Trophoblast cell (in vitro differentiated cells and primary cell): ENCODE results near the gene MORN1.

ENCODE experiments used
- DNase-seq, 2 donors: peaks; one replicate each; pipeline ENCODE4 v3.0.0-alpha.2; 2016
- H2AFZ ChIP-seq: 2 replicates; pipeline ENCODE4 v1.6.1; 2013; ENCODE audit warnings: low read length, moderate library complexity, mild to moderate bottlenecking; ENCODE audit not compliant: insufficient read depth, poor library complexity
- H2AK5ac ChIP-seq: 2 replicates; pipeline ENCODE4 v1.6.1; 2013; ENCODE audit warnings: mild to moderate bottlenecking, low read length
- H2BK120ac ChIP-seq: 2 replicates; pipeline ENCODE4 v1.6.1; 2013; ENCODE audit warnings: low read length, mild to moderate bottlenecking, moderate library complexity; ENCODE audit not compliant: insufficient read depth, poor library complexity
- H2BK12ac ChIP-seq: 2 replicates; pipeline ENCODE4 v1.6.1; 2013; ENCODE audit warnings: mild to moderate bottlenecking, low read length, moderate library complexity
- H2BK5ac ChIP-seq: 2 replicates; pipeline ENCODE4 v1.6.1; 2013; ENCODE audit warnings: low read length, low read depth, moderate library complexity, mild to moderate bottlenecking; ENCODE audit not compliant: poor library complexity
- H3K14ac ChIP-seq: 2 replicates; pipeline ENCODE4 v1.6.1; 2013; ENCODE audit warnings: mild to moderate bottlenecking, low read length
- H3K18ac ChIP-seq: 2 replicates; pipeline ENCODE4 v1.6.1; 2013; ENCODE audit warnings: mild to moderate bottlenecking, low read length
- H3K23ac ChIP-seq: 2 replicates; pipeline ENCODE4 v1.6.1; 2013; ENCODE audit warnings: low read length
- H3K27ac ChIP-seq: 2 replicates; pipeline ENCODE4 v1.5.1; 2013; ENCODE audit warnings: low read depth, mild to moderate bottlenecking, inconsistent platforms, low read length, moderate library complexity
- H3K27me3 ChIP-seq: 2 replicates; pipeline ENCODE4 v1.6.1; 2013; ENCODE audit warnings: inconsistent platforms, mild to moderate bottlenecking, low read length, moderate library complexity; ENCODE audit not compliant: insufficient read depth
- H3K36me3 ChIP-seq, 2 experiments: 1 replicate in 1 of 2; 2 replicates in 1 of 2; pipeline ENCODE4 v1.6.1; 2013; ENCODE audit warnings: low read length in 2 of 2, mild to moderate bottlenecking in 2 of 2, moderate library complexity in 1 of 2; ENCODE audit not compliant: insufficient read depth in 2 of 2, control insufficient read depth in 1 of 2
- H3K4ac ChIP-seq: 2 replicates; pipeline ENCODE4 v1.6.1; 2013; ENCODE audit warnings: low read depth, mild to moderate bottlenecking, low read length, moderate library complexity
- H3K4me1 ChIP-seq, 2 experiments: 1 replicate in 1 of 2; 2 replicates in 1 of 2; pipeline ENCODE4 v1.6.1; 2013; ENCODE audit warnings: low read length in 2 of 2, mild to moderate bottlenecking in 2 of 2, moderate library complexity in 1 of 2; ENCODE audit not compliant: insufficient read depth in 2 of 2, control insufficient read depth in 1 of 2
- H3K4me2 ChIP-seq: 2 replicates; pipeline ENCODE4 v1.6.1; 2013; ENCODE audit warnings: inconsistent platforms, mild to moderate bottlenecking, low read length, moderate library complexity
- H3K4me3 ChIP-seq: 2 replicates; pipeline ENCODE4 v1.5.1; 2013; ENCODE audit warnings: mild to moderate bottlenecking, low read depth, low read length, inconsistent platforms
- H3K79me1 ChIP-seq: one replicate; pipeline ENCODE4 v1.6.1; 2013; ENCODE audit warnings: low read length
- H3K79me2 ChIP-seq: 2 replicates; pipeline ENCODE4 v1.6.1; 2013; ENCODE audit warnings: low read length, mild to moderate bottlenecking; ENCODE audit not compliant: control insufficient read depth, insufficient read depth, poor library complexity
- H3K9ac ChIP-seq: 2 replicates; pipeline ENCODE4 v1.6.1; 2013; ENCODE audit warnings: mild to moderate bottlenecking, low read length
- H3K9me3 ChIP-seq: 2 replicates; pipeline ENCODE4 v1.6.1; 2013; ENCODE audit warnings: low read depth, mild to moderate bottlenecking, control low read depth, inconsistent platforms, low read length; ENCODE audit not compliant: insufficient read depth
- H4K12ac ChIP-seq: 2 replicates; pipeline ENCODE4 v1.6.1; 2013; ENCODE audit warnings: low read depth, mild to moderate bottlenecking, low read length, moderate library complexity
- H4K8ac ChIP-seq: 2 replicates; pipeline ENCODE4 v1.6.1; 2013; ENCODE audit warnings: low read depth, mild to moderate bottlenecking, low read length, moderate library complexity
- H4K91ac ChIP-seq: one replicate; pipeline ENCODE4 v1.6.1; 2013; ENCODE audit warnings: low read depth, mild to moderate bottlenecking, low read length, moderate library complexity
- WGBS: extraction: QIAGEN DNeasy Blood & Tissue Kit; methylation state at CpG from one replicate; pipeline ENCODE4 v1.1.7; 2013; ENCODE audit warnings: missing lambda C conversion rate; ENCODE audit not compliant: insufficient read length, insufficient coverage; ENCODE audit errors: extremely low coverage; 5-methylcytosine and 5-hydroxymethylcytosine counted together

MORN1 gene

DNA sequence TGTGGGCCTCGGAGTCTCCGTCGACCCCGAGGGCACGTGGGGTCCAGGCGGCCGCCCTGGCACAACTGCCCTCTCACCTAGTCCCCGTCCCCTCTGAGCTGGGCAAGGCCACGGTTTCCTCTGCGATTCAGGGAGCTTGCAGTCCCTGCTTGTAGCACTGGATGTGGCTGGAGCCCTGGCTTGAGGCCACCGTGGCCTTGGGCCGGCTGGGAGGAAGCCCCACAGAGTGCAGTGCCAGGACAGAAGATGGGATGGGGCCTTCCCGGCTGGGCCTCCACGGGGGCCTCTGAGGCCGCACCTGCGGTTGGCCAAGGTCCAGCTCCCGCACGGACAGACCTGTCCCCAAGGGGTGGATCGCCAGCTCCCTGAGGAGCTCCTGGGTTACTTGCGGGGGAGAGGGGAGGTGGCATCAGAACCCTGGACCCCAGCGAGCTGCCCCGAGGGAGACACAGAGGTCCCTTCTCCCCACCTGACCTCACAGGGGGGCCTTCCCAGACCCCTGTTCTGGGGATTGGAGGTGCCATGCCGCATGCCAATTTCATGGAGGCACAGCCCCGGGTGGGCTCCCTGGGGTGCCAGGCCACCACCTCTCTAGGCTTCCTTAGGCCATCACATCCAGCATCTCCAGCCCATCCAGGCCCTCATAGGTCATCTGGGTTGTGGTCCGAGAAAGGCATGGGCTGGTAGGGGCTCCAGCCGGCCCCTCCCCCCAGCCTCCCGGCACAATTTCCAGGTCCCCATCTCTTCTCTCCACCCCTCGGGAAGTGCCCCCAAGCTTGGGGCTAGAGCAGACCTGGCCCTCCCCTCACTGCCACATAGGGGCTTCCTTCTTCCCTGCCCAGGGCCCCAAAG is 80.8 kb downstream of the MORN1 start:
- no peak for DNase-seq
- H3K27ac ChIP-seq: no peak overlapping the region
- H3K4me1 ChIP-seq: peaks cover 22 to 28% of the 10 kb centered on the region in 2 experiments
- H3K23ac ChIP-seq: no peak overlapping the region
- no peak overlapping the region for H3K4me3 ChIP-seq
- no peaks in the 10 kb centered on the region for H3K9me3 ChIP-seq
- peaks cover 39 to 41% of the 10 kb centered on the region in 2 experiments for H3K36me3 ChIP-seq
- H2AFZ ChIP-seq: no peak overlapping the region
- H4K8ac ChIP-seq: no peak overlapping the region
- H4K12ac ChIP-seq: no peak overlapping the region
- peaks cover 13% of the 10 kb centered on the region for H3K79me2 ChIP-seq
- H3K14ac ChIP-seq: no peak overlapping the region
- no peak overlapping the region for H2BK12ac ChIP-seq
- peak overlapping the region; percentile 35 for H3K18ac ChIP-seq
- no peak overlapping the region for H3K4me2 ChIP-seq
- no peak overlapping the region for H2BK5ac ChIP-seq
- no peak overlapping the region for H3K9ac ChIP-seq
- H2AK5ac ChIP-seq: no peak overlapping the region
- no peaks in the 10 kb centered on the region for H3K27me3 ChIP-seq
- no peak overlapping the region for H4K91ac ChIP-seq
- peaks cover 21% of the 10 kb centered on the region for H3K79me1 ChIP-seq
- WGBS: no CpG with 5 or more reads among the region's 28 CpGs
- no peak overlapping the region for H2BK120ac ChIP-seq
- no peak overlapping the region for H3K4ac ChIP-seq

DNA sequence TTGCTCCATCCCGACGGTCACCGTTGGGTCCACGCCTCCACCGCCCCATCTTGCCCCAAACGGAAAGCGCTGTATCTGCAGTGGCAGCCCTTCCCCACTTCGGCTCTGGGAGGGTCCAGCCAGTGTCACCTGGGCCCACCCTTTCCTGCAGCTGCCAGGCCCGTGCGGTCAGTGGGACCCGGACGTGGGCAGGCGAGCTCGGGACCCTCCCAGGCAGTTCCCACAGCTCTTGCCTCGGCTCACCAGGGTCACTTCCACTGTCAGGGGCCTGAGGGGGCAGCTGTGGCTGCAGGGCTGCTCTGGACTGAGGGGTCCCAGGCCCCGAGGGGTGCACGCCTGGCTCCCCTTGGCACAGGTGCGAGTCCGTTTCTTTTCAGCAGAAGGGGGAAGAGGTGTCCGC is 82.5 kb downstream of the MORN1 start:
- Histone ChIP-seq H3K18ac (no peak overlapping the region), H2BK5ac (no peak overlapping the region), H3K4me2 (no peak overlapping the region), H3K4ac (no peak overlapping the region), H3K23ac (no peak overlapping the region), H2BK120ac (no peak overlapping the region), H3K4me3 (no peak overlapping the region), H3K9me3 (no peaks in the 10 kb centered on the region), H2BK12ac (no peak overlapping the region), H3K4me1 (peaks cover 15 to 20% of the 10 kb centered on the region in 2 experiments), H3K79me1 (peaks cover 9% of the 10 kb centered on the region), H3K79me2 (peaks cover 2% of the 10 kb centered on the region), H3K9ac (no peak overlapping the region), H3K27me3 (no peaks in the 10 kb centered on the region), H2AK5ac (no peak overlapping the region), H3K14ac (no peak overlapping the region), H4K91ac (no peak overlapping the region), H4K12ac (no peak overlapping the region), H2AFZ (no peak overlapping the region), H4K8ac (no peak overlapping the region), H3K27ac (no peak overlapping the region), H3K36me3 (peaks cover 57 to 58% of the 10 kb centered on the region in 2 experiments)
- DNase-seq: no peak
- no CpG with 5 or more reads among the region's 20 CpGs for WGBS

DNA sequence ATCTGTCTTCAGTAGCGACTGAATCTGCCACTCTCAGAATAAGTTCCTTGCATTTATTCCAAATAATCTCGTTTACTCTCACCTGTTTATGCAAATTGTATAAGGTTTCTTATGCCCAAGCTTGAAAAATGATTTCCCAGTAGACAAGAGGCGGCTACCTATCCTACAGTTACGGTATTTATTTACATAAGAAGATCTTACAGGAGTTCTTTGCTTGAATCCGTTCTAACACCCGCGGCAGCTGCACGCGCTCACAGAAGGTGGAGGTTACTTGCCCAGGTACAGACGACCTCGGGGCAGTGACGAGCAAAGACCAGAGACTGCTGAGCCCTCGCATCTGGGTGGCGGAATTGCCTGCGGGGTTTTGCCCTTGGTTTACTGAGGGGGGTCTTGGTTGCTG is 83.4 kb downstream of the MORN1 start:
- Histone ChIP-seq H2BK12ac (no peak overlapping the region), H2BK120ac (no peak overlapping the region), H3K4ac (no peak overlapping the region), H4K91ac (no peak overlapping the region), H3K9ac (no peak overlapping the region), H3K79me1 (peaks cover 4% of the 10 kb centered on the region), H3K4me3 (no peak overlapping the region), H3K9me3 (no peaks in the 10 kb centered on the region), H2AK5ac (no peak overlapping the region), H3K23ac (no peak overlapping the region), H2BK5ac (no peak overlapping the region), H4K8ac (no peak overlapping the region), H3K79me2 (no peaks in the 10 kb centered on the region), H3K27me3 (no peaks in the 10 kb centered on the region), H4K12ac (no peak overlapping the region), H3K18ac (no peak overlapping the region), H3K27ac (no peak overlapping the region), H3K14ac (no peak overlapping the region), H2AFZ (no peak overlapping the region), H3K4me1 (peaks cover 7 to 13% of the 10 kb centered on the region in 2 experiments), H3K36me3 (peaks cover 65 to 66% of the 10 kb centered on the region in 2 experiments), H3K4me2 (no peak overlapping the region)
- no peak for DNase-seq
- no CpG with 5 or more reads among the region's 15 CpGs for WGBS

DNA sequence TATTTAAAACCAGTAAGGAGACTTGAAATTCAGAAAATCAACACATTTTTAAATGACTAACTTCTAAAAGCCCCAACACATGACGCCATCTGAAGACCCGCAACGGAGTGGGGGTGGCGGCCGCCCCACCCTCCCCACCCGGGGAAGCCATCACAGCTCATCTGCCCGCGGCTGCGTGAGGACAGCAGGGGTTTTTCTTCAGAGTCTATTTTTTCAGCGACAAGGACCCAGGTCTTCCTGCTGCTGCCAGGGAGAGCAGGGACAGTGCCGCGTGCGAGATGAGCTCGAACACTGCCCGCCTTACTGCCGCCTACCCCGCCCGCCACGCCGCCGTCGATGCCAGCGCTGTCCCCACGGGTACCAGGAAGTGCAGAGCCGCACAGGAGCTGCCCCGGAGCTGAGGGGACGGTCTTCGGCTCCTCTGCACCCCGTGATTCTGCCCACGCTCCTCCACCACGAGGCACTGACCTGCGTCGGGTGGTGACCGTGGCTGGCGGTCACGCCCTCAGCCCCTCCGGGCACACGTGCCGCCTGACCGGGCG is 84.2 kb downstream of the MORN1 start:
- Histone ChIP-seq H3K14ac (no peak overlapping the region), H3K9me3 (no peaks in the 10 kb centered on the region), H4K12ac (no peak overlapping the region), H3K4ac (no peak overlapping the region), H3K79me2 (no peaks in the 10 kb centered on the region), H4K91ac (no peak overlapping the region), H3K79me1 (peaks cover 4% of the 10 kb centered on the region), H3K36me3 (peaks cover 72 to 75% of the 10 kb centered on the region in 2 experiments), H2BK120ac (no peak overlapping the region), H3K27ac (no peak overlapping the region), H3K9ac (no peak overlapping the region), H3K4me1 (peaks cover 4 to 8% of the 10 kb centered on the region in 2 experiments), H3K27me3 (no peaks in the 10 kb centered on the region), H2BK12ac (no peak overlapping the region), H2AK5ac (no peak overlapping the region), H3K23ac (no peak overlapping the region), H3K4me3 (no peak overlapping the region), H2BK5ac (no peak overlapping the region), H4K8ac (no peak overlapping the region), H3K18ac (no peak overlapping the region), H3K4me2 (no peak overlapping the region), H2AFZ (no peak overlapping the region)
- no CpG with 5 or more reads among the region's 41 CpGs for WGBS
- no peak for DNase-seq
